HG02870 (cell line): ENCODE measurements around the gene KRT13.

Source experiments
- ATAC-seq: cut with Tn5 transposase; IDR thresholded peaks from one replicate; pipeline ENCODE4 v1.9.1; 2021; ENCODE audit warnings: mild to moderate bottlenecking, moderate library complexity; ENCODE audit not compliant: unreplicated experiment

KRT13 gene

DNA sequence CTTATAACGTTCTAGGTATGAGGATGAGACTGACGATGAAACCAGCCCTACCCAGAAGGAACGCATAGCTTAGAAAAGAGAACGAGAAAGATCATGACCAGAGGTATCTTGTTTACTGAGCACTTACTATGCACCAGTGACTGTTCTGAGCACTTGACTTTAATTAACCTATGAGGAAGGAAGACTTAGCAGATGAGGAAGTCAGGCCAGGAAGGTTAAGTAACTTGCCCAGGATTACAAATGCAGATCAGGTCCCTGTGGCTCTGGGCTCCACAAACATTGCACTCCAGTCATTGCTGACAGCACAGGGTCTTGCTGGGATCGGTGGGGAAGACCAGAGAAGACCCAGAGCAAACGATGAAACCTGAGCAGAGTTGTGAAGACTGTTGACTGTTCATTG, 7.1 kb downstream of the KRT13 start:
- ATAC-seq = no peak

DNA sequence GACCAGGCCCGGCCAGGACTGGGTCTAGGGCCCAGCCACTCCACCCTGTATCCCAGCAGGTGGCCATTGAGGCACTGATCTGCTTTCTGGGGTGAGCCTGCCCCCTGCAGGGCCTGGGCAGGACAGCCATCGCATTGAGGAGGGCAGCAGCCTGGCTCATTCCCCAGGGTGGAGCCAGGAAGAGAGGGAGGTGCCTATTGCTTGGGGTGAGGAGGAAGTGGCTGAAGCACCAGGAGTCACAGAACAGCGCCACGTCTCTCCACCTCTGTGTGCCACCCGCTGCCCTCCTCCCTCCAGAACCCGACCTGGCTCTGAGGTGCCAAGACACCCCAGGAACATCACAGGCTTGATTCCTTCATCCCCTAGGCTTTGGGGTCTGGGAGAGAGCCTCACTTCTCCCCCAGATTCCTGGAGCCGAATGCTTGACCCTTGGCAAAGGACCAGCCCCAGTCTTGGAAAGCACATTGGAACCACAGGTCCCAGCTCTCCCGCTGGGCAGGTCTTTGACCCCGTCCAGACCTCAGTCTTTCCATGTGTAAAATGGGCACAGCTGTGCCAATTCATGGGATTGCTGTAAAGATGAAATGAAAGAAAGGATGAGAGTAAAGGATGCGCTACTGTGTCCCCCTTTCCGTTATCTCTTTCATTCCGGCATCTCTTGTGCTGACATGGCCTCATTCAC, 8.5 kb downstream of the KRT13 start:
- no peak for ATAC-seq

DNA sequence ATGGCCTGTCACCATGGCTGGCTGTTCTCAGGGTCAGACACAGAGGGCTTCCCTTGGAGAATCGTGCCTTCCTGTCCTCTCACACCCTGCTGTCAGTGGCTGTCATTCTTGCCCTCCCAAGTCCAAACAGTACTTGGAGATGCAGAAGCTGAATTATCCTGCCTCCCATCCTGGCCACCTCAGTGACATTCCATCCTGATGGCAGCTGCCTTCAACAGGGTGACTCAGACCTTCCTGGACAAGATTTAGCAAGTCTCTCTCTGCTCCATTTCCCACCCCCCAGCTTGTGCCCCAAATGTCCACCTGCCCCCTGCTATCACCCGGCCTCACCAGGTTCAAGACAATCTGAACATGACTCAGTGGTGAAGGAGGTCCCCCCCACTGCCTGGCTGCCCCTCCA, 10.9 kb downstream of the KRT13 start:
- ATAC-seq = no peak

DNA sequence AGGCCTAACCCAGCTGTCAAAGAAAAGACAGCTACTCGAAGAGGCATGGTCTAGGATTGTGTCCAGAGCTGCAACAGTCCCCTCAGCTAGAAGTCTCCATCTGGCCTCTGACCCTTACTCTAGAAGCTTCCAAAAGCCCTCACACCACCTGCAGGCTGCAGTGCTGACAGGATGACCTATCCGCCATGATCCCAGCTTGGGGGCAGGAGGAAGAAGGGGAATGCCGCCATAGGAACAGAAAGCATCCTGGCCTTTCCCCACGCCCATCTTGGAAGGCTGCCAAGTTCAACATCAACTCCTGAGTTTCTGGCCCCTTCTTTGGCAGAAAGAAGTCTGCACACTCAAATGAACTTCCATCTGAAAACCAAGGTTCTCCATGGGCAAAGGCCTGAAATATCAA, 12.6 kb downstream of the KRT13 start:
- ATAC-seq = no peak

DNA sequence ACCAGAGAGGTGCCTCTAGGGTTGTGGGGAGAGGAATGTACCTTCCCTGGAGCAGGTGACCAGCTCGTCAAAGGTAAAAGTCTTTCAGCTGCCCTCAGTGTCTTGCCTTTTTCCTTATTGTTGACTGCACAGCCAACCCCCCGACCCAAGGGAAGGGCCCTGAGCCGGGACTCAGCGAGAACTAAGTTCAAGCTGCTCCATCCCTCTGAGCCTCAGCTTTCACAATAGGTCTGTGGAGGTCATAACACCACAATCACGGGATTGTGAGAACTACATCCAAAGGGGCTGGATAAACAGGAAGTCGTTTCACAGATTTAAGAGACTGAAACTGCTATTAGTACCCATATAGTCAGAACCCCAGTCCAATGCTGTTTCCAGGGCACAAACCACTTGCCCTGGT, 13.1 kb downstream of the KRT13 start:
- ATAC-seq = no peak

DNA sequence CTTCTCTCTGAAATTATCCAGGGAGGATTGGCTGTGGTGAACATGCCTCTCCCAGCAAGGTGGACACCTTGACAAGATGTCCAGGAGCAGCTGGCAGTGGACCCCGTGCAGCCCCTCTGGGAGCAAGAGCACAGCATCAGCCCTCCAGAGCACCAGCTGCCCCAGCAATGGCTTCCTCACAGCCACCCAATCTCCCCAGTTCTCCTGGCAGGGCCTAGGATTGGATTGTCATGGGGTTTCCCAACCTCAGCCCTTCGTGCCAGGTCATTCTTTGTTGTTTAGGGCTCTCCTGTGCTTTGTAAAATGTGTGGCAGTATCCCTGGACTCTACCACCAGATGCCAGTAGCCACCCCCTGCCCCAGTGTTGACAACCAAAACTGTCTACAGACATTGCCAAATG, 13.9 kb downstream of the KRT13 start:
- ATAC-seq = no peak

DNA sequence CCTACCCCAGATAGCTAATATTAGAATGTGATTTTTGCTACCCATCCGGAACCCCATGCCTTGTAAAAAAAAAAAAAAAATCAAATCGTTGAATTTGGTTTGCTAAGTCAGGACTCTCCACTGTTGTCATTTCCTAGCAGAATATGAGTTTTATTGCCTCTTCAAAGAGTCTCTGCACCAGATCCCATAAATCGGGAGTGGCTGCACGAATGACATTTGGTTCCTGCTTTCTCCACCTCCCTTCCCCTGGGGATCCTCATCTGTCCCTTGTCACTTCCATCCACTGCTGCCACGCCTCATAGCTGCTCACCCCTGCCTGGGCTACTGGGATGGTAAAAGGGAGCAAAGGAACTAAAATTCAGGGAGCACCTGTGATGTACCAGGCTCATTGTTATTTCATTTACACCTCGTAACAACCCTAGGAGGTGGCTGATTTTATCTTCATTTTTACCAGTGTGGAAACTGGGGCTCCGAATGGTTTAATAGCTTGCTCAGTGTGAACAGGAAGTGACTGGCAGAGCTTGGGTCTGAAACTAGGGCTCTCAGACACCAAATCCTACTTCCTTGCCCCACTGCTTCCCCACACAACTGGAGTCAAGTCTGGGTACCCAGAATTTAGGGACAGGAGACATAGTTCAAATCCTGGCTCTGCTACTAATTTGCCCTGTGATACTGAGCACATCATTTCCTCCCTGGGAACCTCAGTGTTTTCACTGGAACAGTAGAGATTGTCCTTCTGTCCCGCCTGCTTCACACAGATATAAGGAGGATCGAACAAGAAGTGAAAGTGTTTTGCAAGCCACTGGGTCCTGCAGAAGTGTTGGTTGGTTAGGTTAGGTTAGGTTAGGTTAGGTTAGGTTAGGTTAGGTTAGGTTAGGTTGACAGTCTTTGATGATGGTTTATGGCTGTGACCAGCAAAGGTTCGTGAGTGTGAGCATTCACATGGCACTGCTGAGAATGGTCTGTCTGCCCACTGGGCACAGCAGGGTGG, 15.1 kb downstream of the KRT13 start:
- ATAC-seq = no peak

DNA sequence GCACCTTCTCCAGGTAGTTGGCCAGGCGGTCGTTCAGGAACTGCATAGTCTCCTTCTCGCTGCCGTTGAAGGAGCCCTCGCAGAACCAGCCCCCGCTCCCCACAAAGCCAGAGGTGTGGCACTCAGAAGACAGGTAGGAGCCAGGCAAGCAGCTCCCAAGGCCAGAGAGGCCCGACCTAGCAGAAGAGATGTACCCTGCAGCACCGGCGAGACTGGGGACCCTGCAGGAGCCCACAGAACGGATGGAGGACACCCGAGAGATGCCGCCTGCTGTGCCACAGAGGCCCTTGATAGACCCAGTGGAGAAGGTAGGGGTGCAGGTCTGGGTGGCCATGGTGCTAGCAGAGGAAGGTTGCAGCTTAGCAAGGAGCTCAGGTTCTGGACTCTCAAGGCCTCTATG, 15.9 kb downstream of the KRT13 start, which contains the start of gene KRT36:
Gene KRT36 (minus strand): TSS at position 380 of the 400 bp plus-strand sequence. CDS start 46 bp downstream, at position 334.
- ATAC-seq = no peak

DNA sequence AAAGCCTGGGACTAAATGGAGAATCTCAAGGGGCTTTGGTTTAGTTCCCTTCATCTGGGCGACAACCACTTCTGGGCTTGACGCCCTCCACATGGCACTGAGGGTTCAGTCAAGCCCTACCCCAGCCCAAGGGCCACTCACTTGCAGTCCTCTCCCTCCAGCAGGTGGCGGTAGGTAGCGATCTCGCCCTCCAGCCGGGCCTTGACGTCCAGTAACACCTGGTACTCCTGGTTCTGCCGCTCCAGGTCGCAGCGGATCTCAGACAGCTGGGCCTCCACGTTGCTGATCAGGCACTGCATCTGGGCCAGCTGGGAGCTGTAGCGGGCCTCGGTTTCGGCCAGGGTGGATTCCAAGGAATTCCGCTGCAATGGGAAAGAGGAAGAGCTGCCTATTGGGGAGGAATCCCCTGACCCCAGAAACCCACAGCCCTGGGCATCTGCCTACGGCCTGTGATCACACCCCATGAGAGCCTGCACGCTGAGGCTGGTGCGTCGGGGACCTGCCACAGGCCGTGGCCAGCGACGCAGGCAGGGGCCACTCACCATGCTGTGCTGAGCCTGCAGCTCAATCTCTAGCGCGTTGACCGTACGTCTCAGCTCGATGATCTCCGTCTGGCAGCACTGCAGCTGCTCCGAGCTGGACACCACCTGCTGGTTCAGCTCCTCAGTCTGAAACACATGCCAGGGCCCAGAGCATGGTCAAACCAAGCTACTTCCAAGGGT, 18.4 kb downstream of the KRT13 start:
- no peak for ATAC-seq

DNA sequence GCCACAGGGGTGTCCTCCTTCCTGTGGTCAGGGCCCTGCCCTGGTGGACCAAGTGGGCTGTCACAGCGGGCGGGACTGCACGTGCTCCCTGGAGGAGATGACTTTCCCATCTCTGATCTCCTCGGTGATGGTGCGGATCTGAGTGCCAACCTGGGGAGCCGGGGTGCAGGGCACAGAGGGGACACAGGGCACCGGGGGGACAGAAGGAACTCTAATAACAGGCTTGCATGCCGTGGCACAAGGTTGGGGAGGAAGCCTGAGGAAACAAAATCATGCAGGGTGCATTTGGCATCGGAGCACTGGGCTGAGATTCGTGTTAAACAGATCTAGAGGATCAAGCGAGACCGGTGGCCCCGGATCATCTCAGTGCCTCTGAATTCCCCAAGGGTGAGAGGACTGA, 19.1 kb downstream of the KRT13 start:
- no peak for ATAC-seq

DNA sequence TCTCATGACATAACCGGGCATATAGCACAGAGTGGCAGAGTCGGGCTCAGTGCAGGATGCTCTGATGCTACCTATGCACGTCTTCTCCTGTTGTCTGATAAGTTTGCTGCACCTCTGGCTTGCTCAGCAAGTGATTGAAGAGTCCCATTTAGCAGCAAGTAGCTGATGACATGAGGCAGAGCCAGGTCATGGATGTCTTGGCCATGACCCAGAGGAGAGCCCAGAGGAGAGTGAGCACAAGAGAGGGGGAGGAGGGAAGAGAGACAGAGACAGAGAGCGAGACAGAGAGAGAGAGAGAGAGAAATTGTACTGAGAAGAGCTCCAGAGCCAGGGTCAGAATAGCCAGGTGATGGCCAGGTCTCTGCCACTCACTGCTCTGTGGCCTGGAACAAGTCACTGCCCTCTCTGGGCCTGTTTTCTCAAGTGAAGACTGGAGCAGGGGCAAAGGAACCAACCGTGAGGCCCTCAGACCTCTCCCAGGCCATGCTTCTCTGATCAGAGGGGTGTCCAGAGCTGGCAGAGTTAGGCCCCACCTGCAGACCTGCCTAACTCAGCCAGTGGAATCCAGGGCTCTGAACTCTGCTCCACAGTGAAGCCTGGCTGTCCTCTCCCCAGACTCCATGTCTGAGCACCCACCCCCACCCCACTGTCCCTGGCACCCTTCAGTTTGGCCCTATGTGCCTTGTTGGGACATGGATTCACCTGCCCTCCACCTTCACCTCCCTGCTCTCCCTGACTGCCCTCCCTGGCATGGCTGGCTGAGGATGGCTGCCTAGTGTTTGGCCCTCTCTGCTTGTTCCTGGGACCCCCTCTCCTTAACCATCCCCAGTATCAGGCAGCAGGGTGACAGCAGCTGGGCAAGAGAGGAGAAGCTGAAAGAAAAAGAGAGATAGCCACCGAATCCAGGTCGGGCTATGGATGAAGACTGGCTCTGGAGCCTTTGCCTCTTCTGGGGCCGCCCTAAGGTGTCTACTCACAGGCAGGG, 20.2 kb downstream of the KRT13 start:
- ATAC-seq = no peak

DNA sequence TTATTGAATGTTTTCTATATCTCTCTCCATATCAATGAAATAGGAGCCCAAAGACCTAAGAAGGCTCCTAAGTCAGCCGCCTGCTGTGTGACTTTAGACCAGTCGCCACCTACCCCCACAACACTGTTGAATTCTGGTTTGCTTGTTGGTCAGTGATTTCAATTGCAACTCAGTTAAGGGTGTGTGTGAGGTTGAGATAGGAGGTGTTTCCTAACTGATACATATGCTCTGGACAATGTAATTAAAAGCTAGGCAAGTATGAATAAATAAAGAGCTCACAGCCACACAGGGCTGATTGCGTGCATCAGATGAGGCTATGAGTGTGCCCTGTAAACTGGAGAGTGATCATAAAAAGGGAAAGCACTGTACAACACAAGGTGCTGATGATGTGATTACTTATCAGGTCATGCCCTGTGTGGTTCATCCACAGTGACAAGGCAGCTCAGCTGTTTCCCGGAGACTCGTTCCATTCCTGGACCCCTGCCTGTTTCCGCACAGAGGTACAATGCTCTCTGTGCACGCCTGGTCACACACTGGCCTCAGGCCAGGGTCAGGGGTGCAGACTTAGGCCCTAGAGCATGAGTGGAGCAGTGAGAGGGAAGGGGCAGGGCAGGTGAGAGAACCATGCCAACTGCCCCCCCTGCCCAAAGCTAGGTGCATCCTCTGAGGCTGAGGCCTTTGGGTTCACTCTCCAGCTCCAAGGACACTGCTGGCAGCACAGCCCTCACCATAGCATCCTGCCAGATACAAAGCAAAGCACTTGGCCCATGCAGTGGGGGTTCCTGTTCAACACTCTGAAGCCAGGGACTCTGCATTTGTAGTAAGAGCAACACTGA, 21.2 kb downstream of the KRT13 start:
- no peak for ATAC-seq

DNA sequence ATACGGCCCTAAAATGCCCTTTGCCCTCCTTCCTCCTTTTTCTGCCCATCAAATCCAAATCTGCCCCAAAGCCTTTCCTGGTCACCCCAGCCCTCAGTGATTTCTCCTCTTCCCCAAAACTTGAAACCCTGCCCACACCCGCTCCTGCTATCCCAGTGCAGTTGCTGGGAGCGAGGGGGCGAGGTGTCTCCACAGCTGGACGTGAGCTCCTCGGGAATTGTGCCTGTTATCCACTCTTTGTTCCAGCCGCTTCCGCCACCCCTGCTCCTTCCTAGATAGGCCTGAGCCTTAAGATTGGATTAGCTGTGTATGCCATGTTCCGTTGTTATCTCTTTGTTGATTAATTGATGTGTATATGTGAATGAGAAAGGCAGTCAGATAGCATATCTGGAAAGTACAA, 21.9 kb downstream of the KRT13 start:
- ATAC-seq = no peak

DNA sequence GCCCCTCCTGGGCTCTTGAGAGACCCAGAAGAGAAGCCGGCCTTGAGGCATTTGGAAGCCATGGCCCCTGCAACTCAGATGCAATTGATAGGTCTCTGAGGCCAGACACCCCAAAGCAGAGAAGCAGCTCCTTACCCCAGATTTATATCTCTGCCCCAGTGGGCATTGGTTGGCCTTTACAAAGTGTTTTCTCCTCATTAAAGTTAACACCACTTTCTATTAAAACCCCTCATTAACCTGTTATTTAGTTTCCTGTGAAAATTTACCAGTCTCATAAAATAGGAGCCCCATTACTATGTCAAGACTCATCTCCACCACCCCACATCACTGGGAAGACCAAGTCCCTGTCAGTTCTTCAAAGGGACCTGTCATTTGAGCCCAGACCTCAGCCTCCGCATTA, 24.4 kb downstream of the KRT13 start, which contains the start of gene KRT35:
Gene KRT35 (minus strand): TSS at position 116 of the 400 bp plus-strand sequence. CDS start 54 bp downstream, at position 62.
- no peak for ATAC-seq

DNA sequence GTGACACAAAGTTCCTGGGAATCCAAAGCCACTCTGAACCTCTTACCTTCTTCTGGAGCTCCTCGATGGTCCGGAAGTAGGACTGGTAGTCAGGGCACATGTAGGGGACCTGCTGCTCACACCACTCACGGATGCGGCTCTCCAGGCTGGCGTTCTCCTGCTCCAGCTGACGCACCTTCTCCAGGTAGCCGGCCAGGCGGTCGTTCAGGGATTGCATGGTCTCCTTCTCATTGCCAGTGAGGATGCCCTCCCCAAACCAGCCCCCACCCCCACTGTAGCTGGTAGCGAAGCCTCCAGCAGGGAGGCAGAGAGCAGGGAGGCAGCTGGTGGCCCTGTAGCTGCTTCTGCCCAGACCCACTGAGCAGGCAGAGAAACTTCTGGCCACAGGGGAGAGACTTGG, 24.8 kb downstream of the KRT13 start:
- no peak for ATAC-seq

DNA sequence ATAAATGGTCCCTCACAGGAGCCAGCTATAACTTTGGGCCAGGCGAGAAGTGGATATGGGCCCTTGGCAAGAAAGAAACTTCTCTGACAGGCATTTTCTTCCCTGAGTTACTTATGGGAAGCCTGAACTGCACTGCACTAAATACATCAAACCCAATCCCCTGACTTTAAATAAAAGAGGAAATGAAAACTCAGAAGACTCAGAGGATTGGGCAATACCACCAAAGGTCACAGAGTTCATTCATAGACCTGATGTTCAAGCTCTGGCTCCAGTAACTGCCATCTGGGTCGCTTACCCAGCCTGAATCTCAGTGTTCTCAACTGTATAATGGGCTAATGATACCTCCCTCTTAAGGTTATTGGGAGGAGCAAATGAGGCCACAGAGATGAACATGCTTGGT, 25.3 kb downstream of the KRT13 start:
- ATAC-seq = no peak

DNA sequence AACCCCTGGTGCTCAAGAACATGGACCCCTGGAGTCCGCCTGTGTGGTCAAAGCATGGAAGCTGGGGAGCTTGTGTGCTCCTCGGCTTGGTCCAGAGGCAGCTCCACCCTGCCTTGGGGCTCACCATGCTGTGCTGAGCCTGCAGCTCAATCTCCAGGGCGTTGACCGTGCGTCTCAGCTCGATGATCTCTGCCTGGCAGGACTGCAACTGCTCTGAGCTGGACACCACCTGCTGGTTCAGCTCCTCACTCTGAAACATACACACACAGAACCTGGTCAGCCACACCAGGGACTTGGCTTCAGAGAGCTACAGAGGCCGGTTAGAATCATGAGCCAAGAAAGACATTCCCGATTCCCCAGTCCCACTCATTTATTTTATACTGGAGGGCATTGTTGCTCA, 27.2 kb downstream of the KRT13 start:
- no peak for ATAC-seq

DNA sequence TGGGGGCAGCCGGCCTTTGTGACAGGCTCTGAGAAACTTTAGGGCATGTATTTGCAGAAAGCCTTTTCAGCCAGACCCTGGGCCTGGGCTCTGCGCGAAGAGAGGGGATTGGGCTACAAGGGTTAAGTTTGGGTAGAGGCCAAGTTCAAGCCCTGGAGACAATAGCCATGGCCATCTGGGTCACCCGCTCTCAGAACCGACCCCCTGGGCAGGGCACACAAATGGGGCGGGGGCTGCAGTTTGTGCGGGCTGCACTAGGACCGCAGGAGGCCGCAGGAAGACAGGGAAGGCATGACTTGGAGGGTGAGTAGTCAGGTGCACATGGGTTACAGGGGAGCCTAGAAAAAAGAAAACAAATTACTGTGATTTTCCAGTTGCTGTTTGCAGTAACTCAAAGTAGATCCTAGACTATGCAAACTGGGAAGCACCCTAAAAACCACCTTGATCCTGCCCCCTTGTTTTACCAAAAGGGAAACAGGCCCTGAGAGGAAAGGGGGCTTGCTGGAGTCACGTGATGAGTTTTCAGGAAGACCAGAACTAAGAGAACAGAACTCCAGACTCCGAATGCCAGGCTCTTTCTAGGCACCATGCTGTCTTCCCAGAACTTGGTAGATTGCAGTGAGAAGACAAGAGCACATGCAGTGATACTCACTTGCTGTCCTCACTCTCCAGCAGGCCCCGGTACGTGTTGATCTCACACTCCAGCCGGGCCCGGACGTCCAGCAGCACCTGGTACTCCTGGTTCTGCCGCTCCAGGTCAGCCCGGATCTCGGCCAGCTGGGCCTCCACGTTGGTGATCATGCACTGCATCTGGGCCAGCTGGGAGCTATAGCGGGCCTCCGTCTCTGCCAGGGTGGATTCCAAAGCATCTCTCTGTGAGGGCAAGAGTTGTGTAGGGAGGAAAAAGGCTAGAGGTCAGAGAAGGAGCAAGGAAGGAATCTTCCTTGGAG, 28.3 kb downstream of the KRT13 start:
- no peak for ATAC-seq
